Measurements from ENCODE around the gene FHOD3.
"Not testable (repeated sequence)": the region's sequence is repeated elsewhere in the genome, so short reads cannot be mapped to it uniquely, and the experiment has no call there.

The FHOD3 gene

DNA sequence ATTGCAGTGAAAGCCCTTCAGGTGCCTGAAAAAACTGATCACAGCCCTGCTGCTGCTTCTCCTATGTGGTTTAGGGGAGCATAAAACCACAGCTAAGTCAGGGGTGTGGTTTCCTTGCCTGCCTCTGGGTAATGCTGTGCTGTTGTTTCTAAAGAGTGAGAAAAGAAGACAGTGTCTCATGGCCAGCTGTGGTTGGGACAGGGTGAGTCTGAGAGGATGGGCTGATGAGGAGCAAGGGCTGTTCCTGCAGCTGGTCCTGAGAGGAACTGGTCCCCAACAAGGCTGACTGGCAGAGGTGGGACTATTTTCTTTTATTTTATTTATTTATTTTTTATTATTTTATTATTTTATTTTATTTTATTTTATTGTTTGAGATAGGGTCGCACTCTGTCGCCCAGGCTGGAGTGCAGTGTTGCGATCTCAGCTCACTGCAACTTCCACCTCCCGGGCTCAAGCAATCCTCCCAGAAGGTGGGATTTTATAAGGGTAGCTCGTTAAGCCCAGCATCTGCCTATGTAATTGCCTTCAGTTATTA is 236.7 kb downstream of the FHOD3 start:
- no peaks in the 10 kb centered on the region for H3K4me1 ChIP-seq (ENCODE audit: insufficient read depth, low read length)
- H3K9ac ChIP-seq (ENCODE audit: low read depth, low read length), result no peak overlapping the region
- no peaks in the 10 kb centered on the region; the same call in 1 of the 2 replicates for H3K36me3 ChIP-seq (ENCODE audit: insufficient read depth, low read length)
- H3K9me3 ChIP-seq (ENCODE audit: control insufficient read depth, insufficient read depth, low read length), result no peaks in the 10 kb centered on the region

DNA sequence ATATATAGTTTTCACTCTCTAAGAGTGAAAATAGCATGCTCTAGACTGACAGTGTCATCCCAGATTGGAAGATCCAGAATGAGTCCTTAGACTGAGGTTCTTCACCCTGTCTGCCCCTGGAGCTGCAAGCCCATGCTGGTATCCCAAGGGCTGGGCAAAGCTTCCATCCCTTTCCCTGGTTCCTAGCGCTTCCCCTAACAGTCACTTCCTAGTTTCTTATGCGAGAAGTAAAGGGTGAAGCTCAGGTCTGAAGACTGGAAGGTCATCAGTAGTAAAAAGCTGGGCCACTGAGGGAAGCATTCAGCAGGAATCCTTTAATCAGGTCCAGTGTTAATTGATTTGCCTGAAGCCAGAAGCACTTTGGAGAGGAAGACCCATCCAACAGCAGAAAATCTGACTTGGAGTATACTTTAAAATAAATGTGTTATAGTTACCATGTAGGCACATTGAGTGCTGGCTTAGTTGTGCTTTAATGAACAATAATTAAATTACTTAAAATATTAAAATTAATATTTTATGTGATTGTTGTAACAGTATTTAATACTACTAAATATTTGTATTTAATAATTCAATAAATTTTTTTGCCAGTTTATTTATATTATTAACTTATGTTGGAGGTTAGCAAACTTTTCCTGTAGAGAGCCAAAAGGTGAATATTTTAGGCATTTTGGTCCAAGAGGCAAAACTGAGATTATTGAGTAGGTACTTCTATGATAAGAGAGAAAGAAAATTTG is 237.9 kb downstream of the FHOD3 start:
- no peaks in the 10 kb centered on the region for H3K4me1 ChIP-seq (ENCODE audit: insufficient read depth, low read length)
- H3K9ac ChIP-seq (ENCODE audit: low read depth, low read length), result no peak overlapping the region
- H3K36me3 ChIP-seq (ENCODE audit: insufficient read depth, low read length), result no peaks in the 10 kb centered on the region; the same call in 1 of the 2 replicates
- H3K9me3 ChIP-seq (ENCODE audit: control insufficient read depth, insufficient read depth, low read length), result no peaks in the 10 kb centered on the region

DNA sequence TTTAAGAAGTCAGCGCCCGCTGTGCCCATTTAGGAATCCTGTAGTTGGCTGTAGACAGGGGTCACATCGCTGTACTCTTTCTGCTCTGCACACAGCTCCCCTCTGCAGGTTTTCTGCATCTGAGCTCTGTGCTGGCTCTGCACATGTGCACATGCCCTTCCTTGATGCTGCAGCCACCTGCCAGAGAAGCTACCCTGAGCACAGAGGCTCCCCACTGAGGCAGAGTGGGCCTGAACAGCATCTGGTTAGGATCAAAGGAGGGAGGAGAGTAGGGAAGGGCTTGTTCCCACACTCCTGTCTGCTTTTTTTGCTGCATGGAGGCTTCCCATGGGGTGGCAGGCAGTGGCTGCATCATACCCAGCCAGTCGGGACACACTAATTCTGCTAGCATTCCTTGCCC is 238.9 kb downstream of the FHOD3 start:
- Histone ChIP-seq H3K4me1 (ENCODE audit: insufficient read depth, low read length) (no peaks in the 10 kb centered on the region), H3K36me3 (ENCODE audit: insufficient read depth, low read length) (no peaks in the 10 kb centered on the region; the same call in 1 of the 2 replicates), H3K9ac (ENCODE audit: low read depth, low read length) (no peak overlapping the region), H3K9me3 (ENCODE audit: control insufficient read depth, insufficient read depth, low read length) (no peaks in the 10 kb centered on the region)

DNA sequence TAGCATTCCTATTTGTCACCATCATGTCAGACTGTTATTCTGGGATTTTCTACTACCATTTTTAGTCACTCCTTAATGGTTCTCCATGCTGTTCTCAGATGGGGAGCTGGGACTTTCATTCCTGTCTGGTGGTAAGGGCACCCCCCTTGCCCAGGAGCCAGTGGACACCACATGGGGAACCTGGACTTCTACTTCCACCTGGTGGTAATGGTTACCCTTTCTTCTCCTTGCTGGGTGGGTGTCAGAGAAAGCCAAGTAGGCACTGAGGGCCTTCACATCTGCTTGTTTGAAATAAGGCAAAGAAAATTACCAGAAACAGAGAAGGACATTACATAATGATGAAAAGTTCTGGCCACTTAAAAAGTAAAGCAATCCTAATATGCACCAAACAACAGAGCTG is 239.8 kb downstream of the FHOD3 start:
- no peaks in the 10 kb centered on the region for H3K4me1 ChIP-seq (ENCODE audit: insufficient read depth, low read length)
- no peaks in the 10 kb centered on the region for H3K9me3 ChIP-seq (ENCODE audit: control insufficient read depth, insufficient read depth, low read length)
- no peak overlapping the region for H3K9ac ChIP-seq (ENCODE audit: low read depth, low read length)
- H3K36me3 ChIP-seq (ENCODE audit: insufficient read depth, low read length), result no peaks in the 10 kb centered on the region; the same call in 1 of the 2 replicates

DNA sequence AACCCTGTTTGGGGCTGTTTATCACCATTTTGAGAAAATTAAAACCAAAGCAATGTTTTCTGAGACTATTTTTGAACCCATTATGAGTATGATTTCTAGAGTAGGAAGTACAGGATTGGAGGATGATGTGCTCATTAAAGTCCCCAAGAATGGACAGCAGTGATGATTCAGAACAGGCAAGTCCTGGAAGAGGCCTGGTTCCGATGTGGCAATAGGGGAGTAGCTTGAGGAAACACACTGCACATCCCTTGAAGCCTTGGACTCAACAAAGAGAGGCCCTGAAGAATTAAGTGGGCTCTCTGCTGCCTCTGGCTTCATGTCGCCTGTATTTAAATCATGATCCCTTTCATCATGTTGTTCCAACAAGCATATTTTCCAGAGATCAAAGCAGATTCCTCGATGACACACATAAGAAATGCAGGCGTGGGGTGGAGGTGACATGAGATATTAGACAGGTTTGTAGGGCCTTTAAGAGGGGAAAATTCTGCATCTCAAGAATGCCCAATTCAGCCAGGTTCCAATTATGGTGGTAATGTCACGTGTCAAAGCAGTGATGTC is 242.2 kb downstream of the FHOD3 start:
- H3K4me1 ChIP-seq (ENCODE audit: insufficient read depth, low read length), result no peaks in the 10 kb centered on the region
- no peaks in the 10 kb centered on the region for H3K9me3 ChIP-seq (ENCODE audit: control insufficient read depth, insufficient read depth, low read length)
- no peak overlapping the region for H3K9ac ChIP-seq (ENCODE audit: low read depth, low read length)
- no peaks in the 10 kb centered on the region for H3K36me3 ChIP-seq (ENCODE audit: insufficient read depth, low read length)

DNA sequence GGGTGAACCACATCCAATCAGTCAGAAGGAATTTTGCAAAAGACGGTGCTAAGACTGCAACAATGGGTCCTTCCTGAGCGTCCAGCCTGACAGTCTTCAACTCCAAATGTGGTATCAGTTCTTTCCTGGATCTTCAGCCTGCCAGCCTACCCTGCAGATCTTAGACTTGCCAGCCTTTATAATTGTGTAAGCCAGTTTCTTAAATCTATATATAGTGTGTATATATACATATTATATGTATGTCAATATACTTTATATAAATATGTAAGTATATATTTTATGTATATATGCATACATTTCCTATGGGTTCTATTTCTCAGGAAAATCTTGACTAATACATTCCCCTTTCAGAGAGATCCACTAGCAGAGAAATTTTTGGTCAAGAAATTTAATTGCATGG is 245.5 kb downstream of the FHOD3 start:
- Histone ChIP-seq H3K9me3 (ENCODE audit: control insufficient read depth, insufficient read depth, low read length) (no peaks in the 10 kb centered on the region), H3K9ac (ENCODE audit: low read depth, low read length) (no peak overlapping the region), H3K36me3 (ENCODE audit: insufficient read depth, low read length) (no peaks in the 10 kb centered on the region), H3K4me1 (ENCODE audit: insufficient read depth, low read length) (no peaks in the 10 kb centered on the region)

DNA sequence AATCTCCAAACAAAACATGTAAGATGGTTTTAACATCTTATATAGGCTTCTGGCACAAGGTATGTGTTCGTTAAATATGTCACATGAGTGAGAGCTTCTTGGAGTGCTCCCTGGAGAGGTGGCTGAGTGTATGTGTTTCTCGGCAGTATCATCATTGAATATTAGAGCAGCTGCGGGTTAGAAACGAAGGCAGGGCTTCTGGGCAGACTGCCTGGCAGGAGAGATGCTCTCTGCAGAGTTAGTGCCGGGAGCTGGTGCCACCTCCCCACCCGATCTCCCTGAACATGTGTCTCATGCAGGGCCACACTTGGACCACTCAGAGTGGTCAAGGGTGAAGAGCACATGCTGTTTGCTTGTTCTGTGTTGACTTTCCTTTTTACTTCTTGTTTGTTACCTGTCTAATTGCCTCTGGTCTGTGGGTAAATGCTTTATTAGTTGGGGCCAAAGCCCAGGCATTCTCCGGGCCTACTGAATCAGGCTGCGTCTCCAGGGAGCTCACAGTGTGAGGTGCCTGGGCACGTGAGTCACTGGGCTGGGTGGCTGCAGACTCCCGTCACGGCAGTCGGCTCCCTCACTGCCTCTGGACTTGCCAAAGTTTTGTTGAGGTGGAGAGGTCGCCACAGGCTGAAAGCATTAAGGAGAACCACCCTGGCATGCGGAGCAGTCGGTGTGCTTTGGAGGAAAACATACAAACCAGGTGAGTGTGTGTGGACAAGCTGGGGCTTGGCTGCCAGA is 246.6 kb downstream of the FHOD3 start:
- no peaks in the 10 kb centered on the region for H3K4me1 ChIP-seq (ENCODE audit: insufficient read depth, low read length)
- H3K9ac ChIP-seq (ENCODE audit: low read depth, low read length), result no peak overlapping the region
- no peaks in the 10 kb centered on the region for H3K36me3 ChIP-seq (ENCODE audit: insufficient read depth, low read length)
- H3K9me3 ChIP-seq (ENCODE audit: control insufficient read depth, insufficient read depth, low read length), result no peaks in the 10 kb centered on the region

DNA sequence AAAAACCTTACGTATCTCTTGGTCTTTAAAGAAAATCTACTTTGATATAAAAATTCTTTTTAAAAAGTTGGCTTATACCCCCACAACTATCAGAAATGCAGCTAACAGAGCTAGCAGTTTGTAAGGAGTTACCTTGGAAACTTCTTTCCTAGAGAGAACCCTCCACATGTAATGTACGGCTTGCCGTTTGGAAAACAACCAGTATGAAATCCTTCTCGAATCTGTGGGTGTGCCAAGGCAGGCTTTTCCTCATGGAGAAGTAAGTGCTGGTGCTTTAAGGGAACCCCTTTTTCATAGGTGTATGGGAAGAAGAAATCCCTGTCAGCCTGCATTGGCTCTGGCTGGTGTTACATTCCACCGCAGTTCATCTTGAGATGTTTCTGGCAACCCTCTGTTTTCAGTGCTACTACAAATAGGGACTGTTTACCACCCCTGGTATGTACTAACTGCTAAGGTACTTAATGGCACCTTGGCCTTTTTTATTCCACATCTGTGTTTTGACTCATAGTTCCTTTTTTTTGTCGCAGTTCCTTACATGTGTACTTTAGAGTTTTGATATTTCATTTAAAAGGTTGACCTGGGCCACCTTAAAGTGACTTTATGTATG is 248.4 kb downstream of the FHOD3 start:
- H3K9ac ChIP-seq (ENCODE audit: low read depth, low read length), result no peak overlapping the region
- no peaks in the 10 kb centered on the region for H3K9me3 ChIP-seq (ENCODE audit: control insufficient read depth, insufficient read depth, low read length)
- no peaks in the 10 kb centered on the region for H3K36me3 ChIP-seq (ENCODE audit: insufficient read depth, low read length)
- no peaks in the 10 kb centered on the region for H3K4me1 ChIP-seq (ENCODE audit: insufficient read depth, low read length)

DNA sequence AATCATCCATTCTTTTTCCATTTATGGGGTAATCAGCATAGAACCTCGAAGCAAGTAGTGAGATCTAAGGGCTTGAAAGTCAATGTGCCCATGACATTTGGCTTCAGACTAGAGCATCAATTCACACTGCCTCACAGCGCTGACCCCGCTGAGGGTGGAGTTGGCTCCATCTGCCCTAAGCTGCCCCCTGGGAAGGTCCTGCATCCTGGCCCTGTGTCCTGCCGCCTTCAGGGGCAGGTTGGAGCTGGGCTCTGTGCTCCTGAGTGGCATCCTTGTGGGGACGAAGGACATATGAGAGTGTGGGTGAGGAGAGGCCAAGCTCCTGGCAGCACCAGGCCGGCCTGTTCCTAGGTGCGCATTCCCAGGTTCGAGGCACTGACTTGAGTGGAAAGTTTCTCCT is 249.4 kb downstream of the FHOD3 start:
- H3K9ac ChIP-seq (ENCODE audit: low read depth, low read length), result no peak overlapping the region

DNA sequence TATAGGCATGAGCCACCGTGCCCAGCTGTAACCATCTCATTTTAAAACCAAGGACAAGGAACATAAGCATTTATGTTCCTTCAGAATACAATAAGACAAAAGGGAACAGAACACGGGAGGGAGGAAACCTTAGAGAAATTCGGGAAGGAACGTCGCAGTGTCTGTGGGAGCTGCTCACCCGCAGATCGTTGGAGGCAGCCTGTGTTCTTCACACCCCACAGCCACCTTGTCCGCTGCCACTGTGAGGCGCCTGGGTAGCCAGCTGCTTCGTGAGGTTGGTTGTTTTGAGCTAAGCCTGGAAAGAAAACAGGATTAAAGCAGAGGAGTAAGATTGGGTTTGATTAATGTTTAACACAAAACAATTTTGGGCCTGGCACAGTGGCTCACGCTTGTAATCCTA is 250.0 kb downstream of the FHOD3 start:
- Histone ChIP-seq H3K9ac (ENCODE audit: low read depth, low read length) (no peak overlapping the region), H3K9me3 (ENCODE audit: control insufficient read depth, insufficient read depth, low read length) (no peaks in the 10 kb centered on the region), H3K36me3 (ENCODE audit: insufficient read depth, low read length) (no peaks in the 10 kb centered on the region), H3K4me1 (ENCODE audit: insufficient read depth, low read length) (no peaks in the 10 kb centered on the region)

More for the DNA sequence above, 249.4 kb downstream of the FHOD3 start:
- Histone ChIP-seq H3K4me1 (ENCODE audit: insufficient read depth, low read length) (no peaks in the 10 kb centered on the region), H3K9me3 (ENCODE audit: control insufficient read depth, insufficient read depth, low read length) (no peaks in the 10 kb centered on the region), H3K36me3 (ENCODE audit: insufficient read depth, low read length) (no peaks in the 10 kb centered on the region)

DNA sequence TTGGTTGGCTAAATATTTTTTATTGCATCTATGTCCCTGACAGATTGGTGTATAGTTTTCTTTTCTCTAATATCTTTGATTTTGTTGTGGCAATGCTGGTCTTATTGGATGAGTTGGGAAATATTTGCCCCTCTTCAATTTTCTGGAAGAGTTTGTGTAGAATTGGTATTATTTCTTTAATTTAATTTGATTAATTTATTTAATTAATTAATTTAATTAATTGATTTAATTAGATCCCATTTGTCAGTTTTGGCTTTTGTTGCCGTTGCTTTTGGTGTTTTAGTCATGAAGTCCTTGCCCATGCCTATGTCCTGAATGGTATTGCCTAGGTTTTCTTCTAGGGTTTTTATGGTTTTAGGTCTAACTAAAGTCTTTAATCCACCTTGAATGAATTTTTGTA is 253.8 kb downstream of the FHOD3 start:
- not testable (repeated sequence) for H3K36me3 ChIP-seq (ENCODE audit: insufficient read depth, low read length); H3K9me3 ChIP-seq (ENCODE audit: control insufficient read depth, insufficient read depth, low read length); H3K4me1 ChIP-seq (ENCODE audit: insufficient read depth, low read length); H3K9ac ChIP-seq (ENCODE audit: low read depth, low read length)

DNA sequence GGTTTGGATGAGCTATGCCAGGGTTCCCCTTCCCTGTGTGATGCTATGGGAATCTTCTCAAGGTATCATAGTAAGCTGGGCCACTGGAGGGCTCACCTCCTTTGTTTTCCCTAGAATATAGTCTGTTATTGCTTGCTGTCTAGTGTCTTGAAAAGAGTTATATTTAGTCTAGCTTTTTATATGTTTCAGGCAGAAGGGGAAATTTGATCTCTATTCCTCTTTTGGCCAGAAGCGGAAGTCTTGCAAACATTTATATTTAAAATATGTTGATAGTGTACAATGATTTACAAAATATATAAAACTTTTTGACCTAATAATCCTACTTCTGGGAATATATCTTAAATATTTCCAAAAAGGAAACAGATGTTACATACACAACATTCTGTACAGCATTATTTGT is 260.7 kb downstream of the FHOD3 start:
- Histone ChIP-seq H3K9ac (ENCODE audit: low read depth, low read length) (no peak overlapping the region), H3K4me1 (ENCODE audit: insufficient read depth, low read length) (no peaks in the 10 kb centered on the region), H3K36me3 (ENCODE audit: insufficient read depth, low read length) (no peaks in the 10 kb centered on the region), H3K9me3 (ENCODE audit: control insufficient read depth, insufficient read depth, low read length) (no peaks in the 10 kb centered on the region)

DNA sequence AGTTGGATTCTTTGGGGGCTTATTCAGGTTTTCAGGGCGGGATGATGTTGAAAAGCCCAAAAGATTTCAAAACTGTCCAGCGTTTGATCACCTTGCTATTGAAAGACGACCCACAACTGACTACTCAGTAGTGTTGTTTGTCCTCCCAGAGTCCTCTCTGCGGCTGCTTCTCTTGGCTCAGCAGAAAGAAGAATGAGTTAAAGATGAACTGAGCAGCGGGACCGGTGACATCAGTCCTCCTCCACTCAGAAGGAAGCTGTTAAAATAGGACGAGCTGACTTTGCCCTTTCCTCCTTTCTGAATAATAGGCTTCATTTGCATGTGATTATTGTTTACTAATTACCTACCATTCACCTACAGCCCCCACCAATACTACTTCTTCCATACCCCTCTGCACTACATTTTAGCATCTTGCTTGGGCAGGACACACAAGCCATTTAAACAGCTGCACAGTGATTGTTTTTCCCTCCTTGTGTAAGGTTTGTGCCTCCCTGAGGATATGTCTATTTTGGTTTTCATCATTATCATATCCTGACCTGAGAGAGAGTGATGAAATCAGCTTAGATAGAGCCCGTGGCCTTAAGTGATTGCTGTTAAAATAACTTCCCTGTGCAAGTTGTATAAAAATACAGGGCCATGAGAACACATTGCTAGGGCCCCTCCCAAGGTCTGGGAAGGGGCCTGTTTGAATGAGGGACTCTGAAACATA is 261.8 kb downstream of the FHOD3 start:
- Histone ChIP-seq H3K9me3 (ENCODE audit: control insufficient read depth, insufficient read depth, low read length) (no peaks in the 10 kb centered on the region), H3K36me3 (ENCODE audit: insufficient read depth, low read length) (no peaks in the 10 kb centered on the region), H3K4me1 (ENCODE audit: insufficient read depth, low read length) (no peaks in the 10 kb centered on the region), H3K9ac (ENCODE audit: low read depth, low read length) (no peak overlapping the region)

DNA sequence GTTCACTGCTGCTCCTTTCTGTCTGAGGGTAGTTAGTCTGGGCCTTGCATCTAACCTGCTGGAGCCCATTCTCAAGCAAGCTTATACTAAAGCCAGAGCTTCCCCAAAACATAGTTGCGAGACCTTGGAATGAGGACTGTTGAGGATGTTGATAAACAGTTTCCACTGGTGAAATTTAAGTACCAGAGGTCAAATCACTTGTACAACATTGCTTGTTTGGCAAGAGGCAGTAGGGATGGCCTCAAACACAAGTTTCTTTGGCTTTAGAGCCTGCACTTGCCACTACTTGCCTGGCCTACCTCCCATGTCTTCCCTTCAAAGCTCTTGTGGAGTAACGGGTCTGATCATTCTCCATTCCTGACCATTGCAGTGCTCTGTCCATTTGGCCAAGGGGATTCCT is 262.7 kb downstream of the FHOD3 start:
- no peaks in the 10 kb centered on the region for H3K9me3 ChIP-seq (ENCODE audit: control insufficient read depth, insufficient read depth, low read length)
- H3K4me1 ChIP-seq (ENCODE audit: insufficient read depth, low read length), result 0 out of 2 replicates have a peak, but pooled peaks cover 7% of the 10 kb centered on the region
- H3K36me3 ChIP-seq (ENCODE audit: insufficient read depth, low read length), result no peaks in the 10 kb centered on the region
- no peak overlapping the region for H3K9ac ChIP-seq (ENCODE audit: low read depth, low read length)
